Measurements from ENCODE around the gene SCARB1.

Gene SCARB1

DNA sequence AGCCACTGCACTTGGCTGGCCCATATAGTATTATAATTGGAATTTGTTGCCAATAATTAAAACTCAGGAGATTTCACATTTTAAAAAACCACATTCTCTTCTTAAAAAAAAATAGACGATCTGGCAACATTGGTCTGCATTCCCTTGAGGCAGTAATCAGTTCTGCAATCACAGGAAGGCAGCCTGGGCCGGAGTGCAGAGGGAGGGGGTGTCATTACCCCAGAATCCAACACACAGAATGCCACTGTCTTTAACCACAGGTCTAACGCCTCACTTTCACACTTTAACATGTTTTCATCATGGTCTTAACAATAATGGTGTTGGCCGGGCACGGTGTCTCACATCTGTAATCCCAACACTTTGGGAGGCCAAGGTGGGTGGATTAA lies 100.1 kb downstream of the SCARB1 start:
- TF ChIP-seq, protein P1, sequence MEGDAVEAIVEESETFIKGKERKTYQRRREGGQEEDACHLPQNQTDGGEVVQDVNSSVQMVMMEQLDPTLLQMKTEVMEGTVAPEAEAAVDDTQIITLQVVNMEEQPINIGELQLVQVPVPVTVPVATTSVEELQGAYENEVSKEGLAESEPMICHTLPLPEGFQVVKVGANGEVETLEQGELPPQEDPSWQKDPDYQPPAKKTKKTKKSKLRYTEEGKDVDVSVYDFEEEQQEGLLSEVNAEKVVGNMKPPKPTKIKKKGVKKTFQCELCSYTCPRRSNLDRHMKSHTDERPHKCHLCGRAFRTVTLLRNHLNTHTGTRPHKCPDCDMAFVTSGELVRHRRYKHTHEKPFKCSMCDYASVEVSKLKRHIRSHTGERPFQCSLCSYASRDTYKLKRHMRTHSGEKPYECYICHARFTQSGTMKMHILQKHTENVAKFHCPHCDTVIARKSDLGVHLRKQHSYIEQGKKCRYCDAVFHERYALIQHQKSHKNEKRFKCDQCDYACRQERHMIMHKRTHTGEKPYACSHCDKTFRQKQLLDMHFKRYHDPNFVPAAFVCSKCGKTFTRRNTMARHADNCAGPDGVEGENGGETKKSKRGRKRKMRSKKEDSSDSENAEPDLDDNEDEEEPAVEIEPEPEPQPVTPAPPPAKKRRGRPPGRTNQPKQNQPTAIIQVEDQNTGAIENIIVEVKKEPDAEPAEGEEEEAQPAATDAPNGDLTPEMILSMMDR (IDR thresholded peaks at IDR 0.05; ENCODE audit: low read depth, low read length), result no peak
- H3K27ac ChIP-seq, result peak overlapping the region; percentile 46
- no peak overlapping the region for H3K4me3 ChIP-seq (ENCODE audit: low read depth, low read length)
- DNase-seq, result no peak
- peaks cover 21% of the 10 kb centered on the region for H3K9me3 ChIP-seq (ENCODE audit: severe bottlenecking)
- no peaks in the 10 kb centered on the region for H3K36me3 ChIP-seq
- H3K27me3 ChIP-seq (ENCODE audit: insufficient read depth, low read depth, severe bottlenecking), result no peaks in the 10 kb centered on the region

DNA sequence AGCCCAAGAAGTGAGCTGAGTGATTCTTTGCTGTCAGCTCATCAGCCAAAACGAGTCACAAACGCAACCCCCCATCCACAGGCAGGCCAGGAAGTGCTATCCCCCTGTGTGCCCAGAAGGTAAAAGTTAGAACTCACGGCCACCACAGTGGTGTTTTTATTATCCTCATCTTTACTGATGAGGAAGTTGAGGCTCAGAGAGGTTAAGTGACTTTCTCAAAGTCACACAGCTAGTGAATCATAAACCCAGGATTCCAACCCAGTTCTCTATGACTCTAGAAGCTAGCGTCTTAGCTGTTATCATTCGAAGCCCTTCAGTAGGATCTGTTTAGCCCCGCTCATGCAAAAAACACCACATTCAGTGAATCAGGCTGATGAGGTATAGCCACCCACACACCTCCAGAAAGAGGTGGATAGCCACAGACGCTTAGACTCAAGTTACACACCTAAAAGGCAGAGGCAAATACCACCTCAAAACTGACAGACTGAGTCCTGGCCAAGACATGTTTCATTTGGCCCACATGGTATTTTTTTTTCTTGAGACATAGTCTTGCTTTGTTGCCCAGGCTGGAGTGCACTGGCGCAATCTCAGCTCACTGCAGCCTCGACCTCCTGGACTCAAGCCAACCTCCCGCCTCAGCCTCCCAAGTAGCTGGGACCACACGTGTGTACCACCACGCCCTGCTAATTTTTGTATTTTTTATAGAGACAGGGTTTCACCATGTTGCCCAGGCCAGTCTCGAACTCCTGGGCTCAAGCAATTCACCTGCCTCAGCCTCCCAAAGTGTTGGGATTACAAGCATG lies 100.7 kb downstream of the SCARB1 start:
- DNase-seq, result no peak
- no peak overlapping the region for H3K4me3 ChIP-seq (ENCODE audit: low read depth, low read length)
- no peak overlapping the region for H3K27ac ChIP-seq
- H3K36me3 ChIP-seq, result no peaks in the 10 kb centered on the region
- H3K9me3 ChIP-seq (ENCODE audit: severe bottlenecking), result peaks cover 21% of the 10 kb centered on the region
- TF ChIP-seq, protein P1 (IDR thresholded peaks at IDR 0.05; ENCODE audit: low read depth, low read length), result no peak
- no peaks in the 10 kb centered on the region for H3K27me3 ChIP-seq (ENCODE audit: insufficient read depth, low read depth, severe bottlenecking)

GRCh38 chr12:124762384-124762783 lies 101.3 kb downstream of the SCARB1 start:
- peaks cover 26% of the 10 kb centered on the region for H3K9me3 ChIP-seq (ENCODE audit: severe bottlenecking)
- no peak overlapping the region for H3K27ac ChIP-seq
- DNase-seq, result no peak
- H3K4me3 ChIP-seq (ENCODE audit: low read depth, low read length), result no peak overlapping the region
- TF ChIP-seq, protein P1 (IDR thresholded peaks at IDR 0.05; ENCODE audit: low read depth, low read length), result no peak
- H3K27me3 ChIP-seq (ENCODE audit: insufficient read depth, low read depth, severe bottlenecking), result no peaks in the 10 kb centered on the region
- H3K36me3 ChIP-seq, result no peaks in the 10 kb centered on the region

DNA sequence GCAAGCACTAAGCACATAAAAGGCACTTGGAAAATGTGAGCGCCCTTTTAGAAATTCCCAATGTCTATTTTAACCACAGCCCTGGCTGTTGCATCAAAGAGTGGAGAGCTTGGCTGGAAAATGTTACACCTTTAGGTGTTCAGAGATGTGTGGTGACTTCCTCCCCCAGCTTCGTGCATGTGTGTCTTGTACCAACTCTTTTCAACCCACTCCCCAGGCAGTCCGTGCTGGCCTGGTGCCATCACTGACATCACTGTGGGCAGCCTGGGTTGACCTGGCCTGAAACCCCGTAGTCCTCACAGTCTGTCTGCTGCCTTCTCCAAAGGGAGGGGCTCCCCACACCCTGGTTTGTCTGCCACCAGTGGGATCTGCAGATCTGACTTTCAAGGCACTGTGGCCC lies 101.8 kb downstream of the SCARB1 start:
- peaks cover 31% of the 10 kb centered on the region for H3K9me3 ChIP-seq (ENCODE audit: severe bottlenecking)
- H3K36me3 ChIP-seq, result no peaks in the 10 kb centered on the region
- TF ChIP-seq, protein P1 (IDR thresholded peaks at IDR 0.05; ENCODE audit: low read depth, low read length), result no peak
- H3K27me3 ChIP-seq (ENCODE audit: insufficient read depth, low read depth, severe bottlenecking), result no peaks in the 10 kb centered on the region
- no peak overlapping the region for H3K27ac ChIP-seq
- no peak overlapping the region for H3K4me3 ChIP-seq (ENCODE audit: low read depth, low read length)
- DNase-seq, result no peak

DNA sequence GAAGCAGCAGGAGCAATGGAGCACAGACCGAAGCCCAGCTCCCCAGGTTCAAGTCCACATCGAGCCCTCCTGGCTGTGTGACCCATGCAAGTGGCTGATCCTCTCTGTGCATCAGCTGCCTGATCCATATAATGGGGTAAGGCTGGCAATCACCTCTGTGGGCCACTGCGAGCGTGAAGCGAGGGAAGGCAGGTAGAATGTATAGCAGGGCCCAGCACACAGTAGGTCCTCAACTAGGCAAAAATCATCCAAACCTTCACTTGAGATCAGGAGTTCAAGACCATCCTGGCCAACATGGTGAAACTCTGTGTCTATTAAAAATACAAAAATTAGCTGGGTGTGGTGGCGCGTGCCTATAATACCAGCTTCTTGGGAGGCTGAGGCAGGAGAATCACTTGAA lies 102.6 kb downstream of the SCARB1 start:
- H3K36me3 ChIP-seq, result no peaks in the 10 kb centered on the region; the same call in 1 of the 2 replicates
- TF ChIP-seq, protein P1 (IDR thresholded peaks at IDR 0.05; ENCODE audit: low read depth, low read length), result no peak
- H3K27me3 ChIP-seq (ENCODE audit: insufficient read depth, low read depth, severe bottlenecking), result no peaks in the 10 kb centered on the region
- no peak overlapping the region for H3K27ac ChIP-seq
- no peak overlapping the region for H3K4me3 ChIP-seq (ENCODE audit: low read depth, low read length)
- no peak for DNase-seq
- H3K9me3 ChIP-seq (ENCODE audit: severe bottlenecking), result peaks cover 35% of the 10 kb centered on the region

Measured in WERI-Rb-1 (cell line).